ENCODE measurements around the gene RNF167. TPM values are rescaled to one million over a fixed set of nuclear protein-coding genes. Genes with fewer than 3 reads are reported as not detected.

RNF167 gene
- total RNA-seq, 1 experiment from 2014 or later = 105 TPM

DNA sequence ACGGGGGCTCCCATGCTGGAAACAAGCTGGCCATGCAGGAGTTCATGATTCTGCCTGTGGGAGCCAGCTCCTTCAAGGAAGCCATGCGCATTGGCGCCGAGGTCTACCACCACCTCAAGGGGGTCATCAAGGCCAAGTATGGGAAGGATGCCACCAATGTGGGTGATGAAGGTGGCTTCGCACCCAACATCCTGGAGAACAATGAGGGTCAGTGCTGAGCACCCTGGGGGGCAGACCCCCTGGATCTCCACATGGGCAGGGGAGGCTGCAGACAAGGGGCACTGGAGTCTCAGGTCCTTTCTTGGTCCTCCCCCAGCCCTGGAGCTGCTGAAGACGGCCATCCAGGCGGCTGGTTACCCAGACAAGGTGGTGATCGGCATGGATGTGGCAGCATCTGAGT is 15.0 kb downstream of the RNF167 start:
- no peak overlapping the region for H3K4me3 ChIP-seq (replicated peaks in 1 of 2; ENCODE audit: low read depth in 1 of 2, low read length in 2 of 2)
- DNase-seq (ENCODE audit: low read depth, low spot score) (no peak), ATAC-seq (no peak)
- H3K27me3 ChIP-seq (ENCODE audit: insufficient read depth, low read length) = no peaks in the 10 kb centered on the region
- H3K9me2 ChIP-seq (ENCODE audit: insufficient read depth) = no peaks in the 10 kb centered on the region
- no peak overlapping the region for H3K9ac ChIP-seq (ENCODE audit: low read length)
- no peak overlapping the region for H3K4me2 ChIP-seq (ENCODE audit: low read length)
- H3K79me2 ChIP-seq (ENCODE audit: insufficient read depth, low read length) = peaks cover 9% of the 10 kb centered on the region; the same call in 1 of the 2 replicates
- ChIA-PET CTCF (interaction anchor here (1.6 kb wide), 1 partner anchor 45 kb away, joined by 3 read pairs; no protein-coding TSS in a partner anchor), POLR2A (interaction anchor here (4.6 kb wide), 1 partner anchor 12 kb away, joined by 27 read pairs; the partner anchor contains the start of gene SPAG7), RAD21 (ENCODE audit: low non-redundant PET in 1 of 2, low total read pairs in 2 of 2, uncharacterized antibody in 2 of 2, unreplicated experiment in 2 of 2) (interaction anchor here in 1 of 2 experiments (0.7 kb wide), 2 partner anchors 12 to 14 kb away, joined by 3 to 6 read pairs; no protein-coding TSS in a partner anchor)
- no TSS peak for BruUV-seq (replicated peaks)
- no peaks in the 10 kb centered on the region for H3K9me3 ChIP-seq (ENCODE audit: control insufficient read depth in 1 of 2, insufficient read depth in 1 of 2, low read depth in 1 of 2, low read length in 2 of 2)
- peaks cover 13 to 30% of the 10 kb centered on the region in 2 experiments for H3K4me1 ChIP-seq (ENCODE audit: control insufficient read depth in 1 of 2, insufficient read depth in 2 of 2, low read length in 2 of 2)
- no peaks in the 10 kb centered on the region for H4K20me1 ChIP-seq (ENCODE audit: insufficient read depth)
- H3K27ac ChIP-seq (ENCODE audit: low read depth, low read length) = no peak overlapping the region
- no peaks in the 10 kb centered on the region for H3K36me3 ChIP-seq (ENCODE audit: control insufficient read depth in 1 of 2, insufficient read depth in 2 of 2, low read length in 2 of 2)
- TF ChIP-seq ZNF274 (IDR thresholded peaks at IDR 0.05; ENCODE audit: low read depth, low read length) (no peak), RAD21 (IDR thresholded peaks at IDR 0.05; ENCODE audit: low read depth) (no peak), TCF7L2 (IDR thresholded peaks at IDR 0.05; ENCODE audit: borderline replicate concordance, extremely low read depth, insufficient read depth, insufficient read length) (no peak), ZFX (IDR thresholded peaks at IDR 0.05) (no peak), FOSL1 (IDR thresholded peaks at IDR 0.05; ENCODE audit: low read depth) (no peak), SP1 (IDR thresholded peaks at IDR 0.05; ENCODE audit: low read depth) (no peak), CBX3 (IDR thresholded peaks at IDR 0.05; ENCODE audit: low read depth) (no peak), EZH2phosphoT487 (IDR thresholded peaks at IDR 0.05; ENCODE audit: borderline replicate concordance) (no peak), POLR2A (IDR thresholded peaks at IDR 0.05; ENCODE audit: borderline replicate concordance, extremely low read depth, insufficient read depth, insufficient read length) (no peak), JUND (IDR thresholded peaks at IDR 0.05) (no peak)
- intact Hi-C loops (cut with micrococcal nuclease) = no loop called here
- no peak overlapping the region for H2AFZ ChIP-seq (ENCODE audit: low read depth, low read length, poor library complexity, severe bottlenecking)

DNA sequence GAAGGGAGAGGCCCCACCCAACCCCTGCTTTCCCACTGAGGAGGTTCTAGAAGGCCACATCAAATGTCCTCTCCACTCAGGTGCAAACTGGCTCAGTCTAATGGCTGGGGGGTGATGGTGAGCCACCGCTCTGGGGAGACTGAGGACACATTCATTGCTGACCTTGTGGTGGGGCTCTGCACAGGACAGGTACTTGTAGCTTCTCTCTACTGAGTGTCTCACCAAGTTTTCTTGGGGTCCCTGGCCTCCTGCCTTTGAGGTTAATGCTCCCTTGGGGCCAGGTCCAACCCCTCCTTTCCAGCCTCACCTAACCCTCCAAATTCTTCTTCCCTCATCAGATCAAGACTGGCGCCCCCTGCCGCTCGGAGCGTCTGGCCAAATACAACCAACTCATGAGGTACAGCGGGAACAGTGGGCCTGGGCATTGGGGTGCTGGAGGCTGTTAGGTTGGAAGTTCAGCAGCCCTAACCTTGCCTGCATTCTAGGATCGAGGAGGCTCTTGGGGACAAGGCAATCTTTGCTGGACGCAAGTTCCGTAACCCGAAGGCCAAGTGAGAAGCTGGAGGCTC is 16.5 kb downstream of the RNF167 start:
- Histone ChIP-seq H3K27me3 (ENCODE audit: insufficient read depth, low read length) (no peaks in the 10 kb centered on the region), H2AFZ (ENCODE audit: low read depth, low read length, poor library complexity, severe bottlenecking) (no peak overlapping the region), H3K4me1 (ENCODE audit: control insufficient read depth in 1 of 2, insufficient read depth in 2 of 2, low read length in 2 of 2) (peaks cover 7 to 20% of the 10 kb centered on the region in 2 experiments), H3K79me2 (ENCODE audit: insufficient read depth, low read length) (no peaks in the 10 kb centered on the region), H3K9me3 (ENCODE audit: control insufficient read depth in 1 of 2, insufficient read depth in 1 of 2, low read depth in 1 of 2, low read length in 2 of 2) (no peaks in the 10 kb centered on the region), H3K9me2 (ENCODE audit: insufficient read depth) (no peaks in the 10 kb centered on the region), H3K9ac (ENCODE audit: low read length) (no peak overlapping the region), H3K4me2 (ENCODE audit: low read length) (no peak overlapping the region), H4K20me1 (ENCODE audit: insufficient read depth) (no peaks in the 10 kb centered on the region), H3K4me3 (replicated peaks in 1 of 2; ENCODE audit: low read depth in 1 of 2, low read length in 2 of 2) (no peak overlapping the region), H3K27ac (ENCODE audit: low read depth, low read length) (no peak overlapping the region), H3K36me3 (ENCODE audit: control insufficient read depth in 1 of 2, insufficient read depth in 2 of 2, low read length in 2 of 2) (no peaks in the 10 kb centered on the region)
- BruUV-seq (replicated peaks) = no TSS peak
- ChIA-PET POLR2A (interaction anchor here (4.6 kb wide), 1 partner anchor 11 kb away, joined by 27 read pairs; the partner anchor contains the start of gene SPAG7), CTCF (interaction anchor here (2.1 kb wide), 1 partner anchor 10 kb away, joined by 7 read pairs; the partner anchor contains the start of gene SPAG7), RAD21 (ENCODE audit: low non-redundant PET in 1 of 2, low total read pairs in 2 of 2, uncharacterized antibody in 2 of 2, unreplicated experiment in 2 of 2) (no interaction called here)
- DNase-seq (ENCODE audit: low read depth, low spot score) (no peak), ATAC-seq (peak; percentile 67)
- intact Hi-C loops (cut with micrococcal nuclease) = no loop called here
- TF ChIP-seq, protein P1, sequence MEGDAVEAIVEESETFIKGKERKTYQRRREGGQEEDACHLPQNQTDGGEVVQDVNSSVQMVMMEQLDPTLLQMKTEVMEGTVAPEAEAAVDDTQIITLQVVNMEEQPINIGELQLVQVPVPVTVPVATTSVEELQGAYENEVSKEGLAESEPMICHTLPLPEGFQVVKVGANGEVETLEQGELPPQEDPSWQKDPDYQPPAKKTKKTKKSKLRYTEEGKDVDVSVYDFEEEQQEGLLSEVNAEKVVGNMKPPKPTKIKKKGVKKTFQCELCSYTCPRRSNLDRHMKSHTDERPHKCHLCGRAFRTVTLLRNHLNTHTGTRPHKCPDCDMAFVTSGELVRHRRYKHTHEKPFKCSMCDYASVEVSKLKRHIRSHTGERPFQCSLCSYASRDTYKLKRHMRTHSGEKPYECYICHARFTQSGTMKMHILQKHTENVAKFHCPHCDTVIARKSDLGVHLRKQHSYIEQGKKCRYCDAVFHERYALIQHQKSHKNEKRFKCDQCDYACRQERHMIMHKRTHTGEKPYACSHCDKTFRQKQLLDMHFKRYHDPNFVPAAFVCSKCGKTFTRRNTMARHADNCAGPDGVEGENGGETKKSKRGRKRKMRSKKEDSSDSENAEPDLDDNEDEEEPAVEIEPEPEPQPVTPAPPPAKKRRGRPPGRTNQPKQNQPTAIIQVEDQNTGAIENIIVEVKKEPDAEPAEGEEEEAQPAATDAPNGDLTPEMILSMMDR (IDR thresholded peaks at IDR 0.05 in 2 of 3, conservative IDR thresholded peaks at IDR 0.05 in 1 of 3; ENCODE audit: borderline replicate concordance in 1 of 3, insufficient read depth in 1 of 3, low read depth in 2 of 3, low read length in 2 of 3) = peak in 2 of 3 experiments; percentile 34 to 37; a peak in 3 of 6 replicates
- TF ChIP-seq POLR2AphosphoS5 (IDR thresholded peaks at IDR 0.05; ENCODE audit: low read depth, low read length) = no peak
